Measurements from ENCODE around the gene KLK7. TPM values are rescaled to one million over a fixed set of nuclear protein-coding genes. Genes with fewer than 3 reads are reported as not detected.

Gene KLK7
- total RNA-seq, 1 donor from 2014 or later: not detected

DNA sequence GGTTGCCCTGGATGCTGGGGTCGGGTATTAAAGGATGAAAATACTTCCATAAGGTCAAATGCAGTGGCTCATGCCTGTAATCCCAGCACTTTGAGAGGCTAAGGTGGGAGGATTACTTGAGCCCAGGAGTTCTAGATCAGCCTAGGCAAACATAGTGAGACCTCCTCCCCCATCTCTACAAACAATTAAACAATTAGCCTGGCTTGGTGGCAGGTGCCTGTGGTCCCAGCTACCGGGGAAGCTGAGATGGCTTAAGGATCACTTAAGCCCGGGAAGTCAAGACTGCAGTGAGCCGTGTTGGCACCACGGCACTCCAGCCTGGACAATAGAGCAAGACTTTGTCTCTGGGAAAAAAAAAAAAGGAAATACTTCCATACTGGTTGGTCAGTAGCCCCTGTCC, 41.2 kb upstream of the KLK7 start:
- Mint-ChIP-seq H3K36me3 (ENCODE audit: low read depth, unreplicated experiment) (no peaks in the 10 kb centered on the region), H3K4me3 (ENCODE audit: unreplicated experiment) (no peak overlapping the region), H3K9me3 (ENCODE audit: unreplicated experiment) (no peaks in the 10 kb centered on the region), H3K27ac (ENCODE audit: unreplicated experiment) (no peak overlapping the region), H3K27me3 (ENCODE audit: unreplicated experiment) (peaks cover 7% of the 10 kb centered on the region), H3K4me1 (ENCODE audit: unreplicated experiment) (peaks cover 7% of the 10 kb centered on the region)
- no peak for DNase-seq (ENCODE audit: low spot score)
- TF ChIP-seq, protein P1, sequence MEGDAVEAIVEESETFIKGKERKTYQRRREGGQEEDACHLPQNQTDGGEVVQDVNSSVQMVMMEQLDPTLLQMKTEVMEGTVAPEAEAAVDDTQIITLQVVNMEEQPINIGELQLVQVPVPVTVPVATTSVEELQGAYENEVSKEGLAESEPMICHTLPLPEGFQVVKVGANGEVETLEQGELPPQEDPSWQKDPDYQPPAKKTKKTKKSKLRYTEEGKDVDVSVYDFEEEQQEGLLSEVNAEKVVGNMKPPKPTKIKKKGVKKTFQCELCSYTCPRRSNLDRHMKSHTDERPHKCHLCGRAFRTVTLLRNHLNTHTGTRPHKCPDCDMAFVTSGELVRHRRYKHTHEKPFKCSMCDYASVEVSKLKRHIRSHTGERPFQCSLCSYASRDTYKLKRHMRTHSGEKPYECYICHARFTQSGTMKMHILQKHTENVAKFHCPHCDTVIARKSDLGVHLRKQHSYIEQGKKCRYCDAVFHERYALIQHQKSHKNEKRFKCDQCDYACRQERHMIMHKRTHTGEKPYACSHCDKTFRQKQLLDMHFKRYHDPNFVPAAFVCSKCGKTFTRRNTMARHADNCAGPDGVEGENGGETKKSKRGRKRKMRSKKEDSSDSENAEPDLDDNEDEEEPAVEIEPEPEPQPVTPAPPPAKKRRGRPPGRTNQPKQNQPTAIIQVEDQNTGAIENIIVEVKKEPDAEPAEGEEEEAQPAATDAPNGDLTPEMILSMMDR (IDR thresholded peaks at IDR 0.05; ENCODE audit: unreplicated experiment): no peak

DNA sequence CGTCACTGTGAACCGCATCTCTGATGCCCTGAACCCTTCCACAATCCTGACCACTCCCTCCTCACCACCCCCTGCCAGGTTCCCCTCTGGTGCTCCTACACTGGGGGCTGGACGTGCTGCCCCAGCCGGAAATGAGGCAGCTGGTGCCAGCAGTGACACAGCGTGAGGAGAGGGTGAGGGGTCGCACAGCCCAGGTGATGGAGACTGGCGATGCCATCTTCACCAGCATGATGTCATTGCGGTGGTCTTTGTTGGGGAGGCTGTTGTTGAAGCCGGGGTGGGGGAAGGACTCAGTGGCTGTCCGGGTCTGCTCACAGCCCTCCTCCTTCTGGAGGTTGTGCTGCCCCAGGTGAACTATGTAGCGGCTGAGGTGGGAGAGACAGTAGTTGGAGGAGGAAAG, 40.2 kb upstream of the KLK7 start:
- TF ChIP-seq, protein P1 (IDR thresholded peaks at IDR 0.05; ENCODE audit: unreplicated experiment): no peak
- peaks cover 9% of the 10 kb centered on the region for H3K4me1 Mint-ChIP-seq (ENCODE audit: unreplicated experiment)
- H3K9me3 Mint-ChIP-seq (ENCODE audit: unreplicated experiment): no peaks in the 10 kb centered on the region
- no peaks in the 10 kb centered on the region for H3K36me3 Mint-ChIP-seq (ENCODE audit: low read depth, unreplicated experiment)
- DNase-seq (ENCODE audit: low spot score): no peak
- no peak overlapping the region for H3K27ac Mint-ChIP-seq (ENCODE audit: unreplicated experiment)
- peaks cover 8% of the 10 kb centered on the region for H3K27me3 Mint-ChIP-seq (ENCODE audit: unreplicated experiment)
- no peak overlapping the region for H3K4me3 Mint-ChIP-seq (ENCODE audit: unreplicated experiment)

DNA sequence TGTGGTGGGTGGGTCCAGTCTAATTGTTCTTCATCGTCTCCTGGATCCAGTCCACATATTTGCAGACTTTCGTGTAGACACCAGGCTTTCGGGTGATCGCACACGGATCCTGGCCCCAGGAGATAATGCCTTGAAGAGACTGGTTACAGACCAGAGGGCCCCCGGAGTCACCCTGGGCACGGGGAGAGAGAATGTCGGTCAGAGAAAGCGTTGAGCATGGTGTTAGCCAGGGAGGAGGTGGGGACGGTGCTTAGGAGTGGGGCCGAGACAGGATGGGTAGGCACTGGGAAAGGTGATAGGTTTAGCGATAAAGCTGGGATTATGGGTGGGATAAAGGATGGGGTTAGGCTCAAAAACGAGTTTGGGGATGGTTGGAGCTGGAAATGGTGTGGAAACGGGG, 38.8 kb upstream of the KLK7 start:
- Mint-ChIP-seq H3K4me1 (ENCODE audit: unreplicated experiment) (peaks cover 11% of the 10 kb centered on the region), H3K27me3 (ENCODE audit: unreplicated experiment) (peaks cover 10% of the 10 kb centered on the region), H3K36me3 (ENCODE audit: low read depth, unreplicated experiment) (peaks cover 5% of the 10 kb centered on the region), H3K9me3 (ENCODE audit: unreplicated experiment) (no peaks in the 10 kb centered on the region), H3K4me3 (ENCODE audit: unreplicated experiment) (no peak overlapping the region), H3K27ac (ENCODE audit: unreplicated experiment) (no peak overlapping the region)
- TF ChIP-seq, protein P1 (IDR thresholded peaks at IDR 0.05; ENCODE audit: unreplicated experiment): no peak
- no peak for DNase-seq (ENCODE audit: low spot score)

DNA sequence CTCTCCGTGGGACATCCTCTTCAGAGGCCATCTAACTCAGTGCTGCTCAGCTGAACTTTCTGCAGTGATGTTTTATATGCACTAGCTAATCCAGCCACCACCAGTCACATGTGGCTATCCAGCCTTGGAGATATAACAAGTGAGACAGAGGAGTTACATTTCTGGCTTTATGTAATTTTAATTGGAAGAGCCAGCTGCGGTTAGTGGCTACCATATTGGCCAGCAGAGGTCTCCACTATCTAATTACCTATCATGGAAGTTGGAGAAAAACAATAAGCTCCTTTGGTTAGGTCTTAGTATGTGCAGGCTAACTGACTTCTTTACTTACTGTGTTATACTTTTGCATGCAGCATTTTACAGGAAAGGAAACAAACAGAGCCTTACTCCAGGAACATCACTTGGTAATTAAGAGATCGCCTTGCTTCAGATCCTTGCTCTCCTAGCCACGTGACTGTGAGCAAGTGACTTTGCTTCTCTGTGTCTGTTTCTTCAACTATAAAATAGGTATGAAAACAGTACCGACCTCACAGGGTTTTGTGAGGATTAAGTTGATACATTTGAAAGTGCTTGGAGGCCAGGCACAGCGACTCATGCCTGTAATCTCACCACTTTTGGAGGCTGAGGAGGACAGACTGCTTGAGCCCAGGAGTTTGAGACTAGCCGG, 37.4 kb upstream of the KLK7 start:
- TF ChIP-seq, protein P1 (IDR thresholded peaks at IDR 0.05; ENCODE audit: unreplicated experiment): peak; percentile 51
- H3K4me1 Mint-ChIP-seq (ENCODE audit: unreplicated experiment): peaks cover 15% of the 10 kb centered on the region
- no peaks in the 10 kb centered on the region for H3K9me3 Mint-ChIP-seq (ENCODE audit: unreplicated experiment)
- peaks cover 5% of the 10 kb centered on the region for H3K36me3 Mint-ChIP-seq (ENCODE audit: low read depth, unreplicated experiment)
- H3K4me3 Mint-ChIP-seq (ENCODE audit: unreplicated experiment): peak overlapping the region; percentile 24
- no peak overlapping the region for H3K27ac Mint-ChIP-seq (ENCODE audit: unreplicated experiment)
- peaks cover 13% of the 10 kb centered on the region for H3K27me3 Mint-ChIP-seq (ENCODE audit: unreplicated experiment)
- DNase-seq (ENCODE audit: low spot score): peak; percentile 33

DNA sequence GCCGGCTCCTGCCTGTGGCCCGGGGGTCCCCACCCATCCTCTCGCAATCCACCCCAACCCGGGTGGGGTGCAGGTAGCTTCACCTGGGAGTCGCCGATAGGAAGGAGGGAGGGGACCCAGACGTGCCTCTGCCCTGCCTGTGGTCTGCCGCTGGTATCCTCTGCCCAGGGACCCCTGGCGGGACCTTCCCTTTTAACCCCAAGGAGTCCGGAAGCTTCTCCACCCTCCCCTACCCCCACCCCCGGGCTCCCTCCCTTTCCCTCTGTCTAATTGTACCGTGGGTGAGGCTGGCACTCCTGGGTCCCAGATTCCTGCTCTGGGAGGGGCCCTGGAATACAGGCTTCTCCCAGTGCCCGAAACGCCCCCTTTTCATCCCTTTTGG, 35.8 kb upstream of the KLK7 start, which contains the start of gene KLK10:
Gene KLK10 (minus strand): TSS at position 166 of the 382 bp plus-strand sequence. CDS start 579 bp downstream, outside the sequence.
- TF ChIP-seq, protein P1 (IDR thresholded peaks at IDR 0.05; ENCODE audit: unreplicated experiment): no peak
- Mint-ChIP-seq H3K4me3 (ENCODE audit: unreplicated experiment) (peak within 1 kb of the TSS; percentile 89), H3K4me1 (ENCODE audit: unreplicated experiment) (peaks cover 15% of the 10 kb centered on the region), H3K9me3 (ENCODE audit: unreplicated experiment) (no peaks in the 10 kb centered on the region), H3K27ac (ENCODE audit: unreplicated experiment) (no peak within 1 kb of the TSS), H3K36me3 (ENCODE audit: low read depth, unreplicated experiment) (peaks cover 5% of the 10 kb centered on the region), H3K27me3 (ENCODE audit: unreplicated experiment) (peaks cover 18% of the 10 kb centered on the region)
- DNase-seq (ENCODE audit: low spot score): no peak
